GM21825 (cell line): ENCODE results near the gene EGFR.
A peak's percentile ranks its signal among the peaks of the same experiment; 100 is the strongest.

Experiments used
- ATAC-seq: cut with Tn5 transposase; IDR thresholded peaks from one replicate; pipeline ENCODE4 v1.9.1; 2021; ENCODE audit warnings: mild to moderate bottlenecking, moderate library complexity; ENCODE audit not compliant: unreplicated experiment

The EGFR gene

GRCh38 chr7:55121249-55121648 is 102.4 kb downstream of the EGFR start:
- no peak for ATAC-seq

GRCh38 chr7:55122263-55122662 is 103.4 kb downstream of the EGFR start:
- no peak for ATAC-seq

GRCh38 chr7:55124989-55125875 is 106.4 kb downstream of the EGFR start:
- no peak for ATAC-seq

GRCh38 chr7:55127135-55127551 is 108.3 kb downstream of the EGFR start:
- no peak for ATAC-seq

GRCh38 chr7:55127622-55128081 is 108.8 kb downstream of the EGFR start:
- no peak for ATAC-seq

DNA sequence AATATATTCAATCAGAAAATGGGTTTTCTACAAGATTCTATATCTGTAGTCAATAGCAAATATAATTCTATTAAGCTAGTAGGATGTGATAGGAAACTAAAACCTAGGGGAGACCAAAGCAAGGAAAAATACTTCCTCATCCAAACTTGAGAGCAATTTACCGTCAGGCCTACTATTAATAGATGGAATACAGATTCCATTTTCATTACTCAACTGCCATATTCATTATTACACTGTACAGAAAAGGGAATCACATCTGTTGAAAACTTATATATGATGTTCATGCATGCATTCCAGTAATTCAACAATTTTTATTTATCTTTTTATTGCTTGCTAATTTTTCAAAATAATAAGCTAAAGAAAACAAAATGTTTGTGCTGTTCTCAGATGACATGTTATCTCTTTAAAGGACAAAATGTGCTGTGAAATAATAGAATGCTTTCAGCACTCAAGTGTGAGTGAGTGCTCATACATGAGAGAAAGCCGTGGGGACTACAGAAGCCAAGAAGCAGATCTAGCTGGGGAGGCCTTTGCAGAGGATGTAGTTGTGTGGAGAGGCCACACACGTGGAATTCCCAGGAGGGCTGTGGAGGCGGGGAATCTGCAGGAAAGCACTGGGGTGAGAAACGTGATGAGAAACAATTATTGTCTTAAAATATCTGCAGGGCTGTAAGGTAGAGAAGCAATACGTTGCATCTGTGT is 110.0 kb downstream of the EGFR start:
- no peak for ATAC-seq

GRCh38 chr7:55129541-55130394 is 111.0 kb downstream of the EGFR start:
- ATAC-seq, result no peak

GRCh38 chr7:55130395-55131141 is 111.8 kb downstream of the EGFR start:
- no peak for ATAC-seq

DNA sequence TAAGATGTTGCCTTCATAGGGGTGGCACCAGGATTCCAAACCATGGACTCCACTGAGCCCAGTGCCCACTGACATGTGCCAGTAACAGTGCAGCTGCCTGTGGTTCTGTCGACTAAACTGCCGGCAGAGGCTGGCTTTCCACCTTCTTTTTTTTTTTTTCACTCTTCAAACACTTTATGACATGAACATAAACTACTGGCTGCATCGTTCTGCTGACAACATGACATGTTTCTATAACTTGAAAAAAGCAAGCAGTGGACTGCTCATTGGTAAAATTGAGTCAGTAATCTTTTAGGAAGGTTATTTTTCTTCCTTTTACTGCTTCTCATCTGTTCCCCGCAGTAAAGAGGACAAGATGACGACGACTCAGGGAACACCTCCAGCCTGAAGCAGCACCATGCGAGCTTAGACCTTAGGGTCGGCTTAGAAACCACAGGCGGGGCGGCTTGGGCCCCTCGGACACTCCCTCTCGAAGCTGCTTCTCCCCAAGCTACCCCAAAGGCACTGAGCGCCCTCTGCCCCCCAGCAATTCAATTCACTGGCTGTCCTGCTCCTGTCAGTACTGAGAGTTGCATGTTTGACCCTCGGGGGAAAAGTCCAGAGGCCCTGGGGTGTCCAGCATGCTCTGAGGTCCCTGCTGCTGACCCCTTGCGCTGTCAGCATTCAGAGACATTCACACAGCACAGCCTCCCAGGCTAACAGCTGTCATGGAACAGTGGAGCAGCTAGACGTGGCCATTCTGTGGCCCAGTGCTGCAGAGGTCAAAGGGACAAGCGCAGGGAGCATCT is 112.5 kb downstream of the EGFR start:
- ATAC-seq, result no peak

DNA sequence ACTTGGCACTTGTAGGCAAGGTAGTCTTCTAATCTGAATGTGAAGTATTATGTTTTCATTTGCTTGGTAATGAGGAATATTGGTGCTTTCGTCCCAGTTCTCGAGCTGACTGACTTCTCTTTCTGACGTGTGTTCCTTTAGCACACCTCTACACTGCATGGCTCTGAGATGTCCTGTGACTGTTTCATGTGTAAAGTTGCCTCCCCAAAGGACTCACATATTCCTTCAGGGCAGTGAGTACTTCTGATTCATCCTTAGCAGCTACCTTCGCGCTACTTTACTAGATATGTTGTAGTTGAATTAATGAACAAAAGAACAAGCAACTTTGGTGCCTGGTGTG is 113.7 kb downstream of the EGFR start:
- no peak for ATAC-seq

DNA sequence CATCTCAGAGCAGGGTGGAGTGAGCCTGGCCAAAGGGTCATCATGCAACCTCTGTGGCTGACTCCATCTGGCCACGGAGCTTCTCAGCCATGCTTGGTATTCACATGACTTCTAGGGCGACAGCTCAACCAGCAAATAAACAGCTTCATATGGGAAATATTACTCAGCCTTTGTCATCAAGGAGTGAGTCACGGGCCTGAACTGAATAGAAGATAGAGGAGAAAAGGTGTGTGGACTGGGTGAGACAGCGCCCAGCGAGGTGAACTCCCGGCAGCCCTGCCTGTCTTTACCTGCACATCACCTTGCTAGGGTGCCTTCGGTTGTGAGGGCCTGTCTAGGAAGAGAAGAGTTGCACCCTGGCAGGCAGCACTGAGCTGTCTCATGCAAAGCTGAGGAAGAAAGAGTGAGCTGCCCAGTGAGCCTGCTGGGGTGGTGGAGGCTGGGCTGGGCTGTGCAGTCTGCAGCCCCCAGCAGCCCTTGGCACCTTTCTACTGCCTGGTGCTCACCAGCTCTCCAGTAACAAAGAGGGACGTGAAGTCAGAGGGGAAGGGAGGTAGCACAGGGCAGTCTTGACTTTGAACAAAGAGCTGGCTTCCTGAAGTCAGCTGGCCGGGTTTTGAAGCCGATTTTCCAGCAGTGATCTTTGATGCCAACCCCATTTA is 114.2 kb downstream of the EGFR start:
- peak; percentile 37 for ATAC-seq

DNA sequence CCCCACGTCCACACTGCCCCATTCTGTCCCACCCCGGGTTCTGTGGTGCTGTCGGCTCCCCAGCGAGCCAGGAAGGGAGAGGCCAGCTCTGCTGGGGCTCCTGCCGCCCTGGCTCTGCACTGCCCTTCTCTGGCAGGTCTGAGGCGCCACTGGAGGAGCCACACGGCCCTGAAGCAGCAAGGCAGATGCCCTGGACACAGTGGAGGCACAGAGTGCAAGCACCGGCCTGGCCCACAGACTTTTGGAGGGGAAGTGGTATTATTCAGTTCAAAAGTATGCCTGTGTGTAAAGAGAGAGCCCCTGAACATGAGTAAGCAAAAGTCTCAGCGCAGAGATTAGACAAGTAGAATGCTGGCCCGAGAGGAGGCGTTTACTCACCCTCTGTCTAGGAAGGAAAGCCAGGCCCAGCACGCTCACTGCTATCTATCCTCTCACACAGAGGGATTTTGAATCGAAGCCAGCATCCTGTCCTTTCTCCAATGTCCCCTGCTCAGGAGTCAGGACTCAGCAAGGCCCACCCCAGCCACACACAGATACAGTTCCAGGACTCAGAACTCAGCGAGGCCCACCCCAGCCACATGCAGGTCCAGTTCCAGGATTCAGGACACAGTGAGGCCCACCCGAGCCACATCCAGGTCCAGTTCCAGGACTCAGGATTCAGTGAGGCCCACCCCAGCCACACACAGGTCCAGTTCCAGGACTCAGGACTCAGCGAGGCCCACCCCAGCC is 115.0 kb downstream of the EGFR start:
- no peak for ATAC-seq

GRCh38 chr7:55134359-55134725 is 115.5 kb downstream of the EGFR start:
- ATAC-seq, result no peak

- ATAC-seq, result no peak
Observed at GRCh38 chr7:55134786-55135185, 116.0 kb downstream of the EGFR start.

GRCh38 chr7:55135462-55135861 is 116.6 kb downstream of the EGFR start:
- no peak for ATAC-seq

DNA sequence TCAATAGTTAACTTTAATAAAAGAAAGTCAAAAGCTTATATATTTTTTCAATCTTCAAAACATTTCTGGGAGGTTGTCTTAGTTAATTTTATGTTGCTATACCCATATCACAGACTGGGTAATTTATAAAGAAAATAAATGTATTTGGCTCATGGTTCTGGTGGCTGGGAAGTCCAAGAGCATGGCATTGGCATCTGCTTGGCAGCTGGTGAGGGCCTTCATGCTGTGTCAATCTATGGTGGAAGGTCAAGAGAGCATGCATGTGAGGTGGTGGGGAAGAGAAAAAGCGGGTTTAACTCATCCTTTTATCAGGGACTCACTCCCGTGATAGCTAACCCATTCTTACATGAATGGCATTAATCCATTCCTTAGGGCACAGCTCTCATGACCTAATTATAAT is 119.8 kb downstream of the EGFR start:
- ATAC-seq, result no peak

DNA sequence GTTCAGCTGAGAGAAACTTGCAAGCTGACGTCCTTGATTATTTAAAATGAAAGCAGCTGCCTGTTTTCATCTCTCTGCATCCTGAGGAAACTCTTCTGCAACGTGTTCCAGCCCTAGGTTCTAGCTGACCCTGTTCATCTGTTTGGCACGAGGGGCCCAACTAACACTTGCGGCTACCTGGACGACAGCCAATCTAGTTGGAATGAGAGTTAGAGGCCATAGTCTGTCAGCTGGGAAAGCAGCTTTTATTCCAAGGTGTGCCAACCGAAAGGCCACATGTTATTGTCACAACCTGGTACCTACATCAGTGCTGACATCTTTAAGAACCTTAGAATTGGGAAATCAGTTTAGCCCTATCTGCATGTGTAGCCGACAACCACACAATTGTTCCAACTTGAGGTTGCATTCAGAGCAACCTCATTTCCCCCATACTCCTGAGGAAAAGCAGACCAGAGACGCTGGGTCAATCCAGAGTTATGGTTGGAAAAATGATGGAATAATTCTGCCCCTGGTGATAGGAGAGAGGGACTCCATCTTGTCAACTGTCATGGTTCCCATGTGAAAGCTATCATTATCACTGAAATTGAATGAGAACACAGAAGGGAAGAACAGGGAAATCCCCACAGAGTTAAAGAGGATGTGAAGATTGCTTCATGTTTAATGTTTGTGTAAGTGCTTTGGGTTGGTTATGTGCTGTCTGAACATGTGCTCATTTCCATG is 121.6 kb downstream of the EGFR start:
- peak; percentile 93 for ATAC-seq

DNA sequence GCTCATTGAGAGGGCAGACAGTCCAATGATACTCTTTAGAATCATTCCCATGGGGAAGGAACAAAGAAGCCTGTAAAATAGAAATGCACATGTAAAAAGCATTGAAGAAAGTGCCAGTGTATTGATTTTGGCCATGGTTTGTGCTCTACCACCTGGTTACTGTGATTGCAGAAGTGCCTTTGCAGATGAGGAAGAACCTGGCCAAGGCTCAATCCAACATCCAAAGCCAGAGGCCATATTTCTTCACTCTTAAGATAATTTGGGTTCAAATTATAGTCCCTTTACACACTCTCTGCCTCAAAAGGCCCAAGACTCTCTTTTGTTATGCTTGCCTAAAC is 122.1 kb downstream of the EGFR start:
- ATAC-seq, result no peak
